ENCODE data around the gene OGFR. TPM values are rescaled to one million over a fixed set of nuclear protein-coding genes. Genes with fewer than 3 reads are reported as not detected.
"Not testable (repeated sequence)": the region's sequence is repeated elsewhere in the genome, so short reads cannot be mapped to it uniquely, and the experiment has no call there.

OGFR gene
- total RNA-seq, 1 experiment from 2014 or later = 117 TPM

DNA sequence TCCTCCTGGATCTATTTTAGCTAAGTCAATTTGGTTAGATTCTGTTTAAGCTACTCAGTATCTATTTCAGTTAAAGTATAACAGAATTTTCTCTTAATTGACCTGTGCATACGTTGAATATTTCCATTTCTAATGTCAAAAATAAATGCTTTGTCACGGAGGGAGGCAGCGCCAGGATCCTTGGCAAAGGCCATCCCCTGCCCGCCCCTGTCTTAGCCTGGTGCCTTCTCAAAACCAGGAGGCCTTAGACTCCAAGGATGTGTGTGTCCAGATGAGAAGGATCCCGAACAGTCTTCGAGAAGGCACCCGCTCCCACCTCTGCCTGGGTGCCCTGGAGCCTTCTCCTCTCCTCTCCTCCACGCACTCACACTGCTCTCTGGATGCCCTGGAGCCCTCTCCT is 34.6 kb downstream of the OGFR start:
- no peak for DNase-seq (ENCODE audit: low read depth)

DNA sequence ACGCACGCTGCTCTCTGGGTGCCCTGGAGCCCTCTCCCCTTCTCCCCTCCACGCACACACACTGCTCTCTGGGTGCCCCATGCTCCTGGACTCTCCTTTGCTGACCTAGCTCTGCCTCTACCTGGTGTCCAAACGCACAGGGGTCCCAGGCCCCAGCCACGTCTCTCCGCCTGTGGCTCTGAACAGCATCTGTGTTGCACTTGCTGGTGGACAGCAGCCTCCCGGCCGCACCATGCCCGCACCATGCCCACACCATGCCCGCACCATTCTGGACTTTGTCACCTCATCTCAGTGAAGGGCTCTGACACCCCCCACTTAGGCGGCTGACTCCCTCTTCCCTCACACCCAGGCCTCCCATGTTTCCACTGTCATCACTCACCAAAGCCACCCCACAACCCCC is 35.2 kb downstream of the OGFR start:
- no peak for DNase-seq (ENCODE audit: low read depth)

DNA sequence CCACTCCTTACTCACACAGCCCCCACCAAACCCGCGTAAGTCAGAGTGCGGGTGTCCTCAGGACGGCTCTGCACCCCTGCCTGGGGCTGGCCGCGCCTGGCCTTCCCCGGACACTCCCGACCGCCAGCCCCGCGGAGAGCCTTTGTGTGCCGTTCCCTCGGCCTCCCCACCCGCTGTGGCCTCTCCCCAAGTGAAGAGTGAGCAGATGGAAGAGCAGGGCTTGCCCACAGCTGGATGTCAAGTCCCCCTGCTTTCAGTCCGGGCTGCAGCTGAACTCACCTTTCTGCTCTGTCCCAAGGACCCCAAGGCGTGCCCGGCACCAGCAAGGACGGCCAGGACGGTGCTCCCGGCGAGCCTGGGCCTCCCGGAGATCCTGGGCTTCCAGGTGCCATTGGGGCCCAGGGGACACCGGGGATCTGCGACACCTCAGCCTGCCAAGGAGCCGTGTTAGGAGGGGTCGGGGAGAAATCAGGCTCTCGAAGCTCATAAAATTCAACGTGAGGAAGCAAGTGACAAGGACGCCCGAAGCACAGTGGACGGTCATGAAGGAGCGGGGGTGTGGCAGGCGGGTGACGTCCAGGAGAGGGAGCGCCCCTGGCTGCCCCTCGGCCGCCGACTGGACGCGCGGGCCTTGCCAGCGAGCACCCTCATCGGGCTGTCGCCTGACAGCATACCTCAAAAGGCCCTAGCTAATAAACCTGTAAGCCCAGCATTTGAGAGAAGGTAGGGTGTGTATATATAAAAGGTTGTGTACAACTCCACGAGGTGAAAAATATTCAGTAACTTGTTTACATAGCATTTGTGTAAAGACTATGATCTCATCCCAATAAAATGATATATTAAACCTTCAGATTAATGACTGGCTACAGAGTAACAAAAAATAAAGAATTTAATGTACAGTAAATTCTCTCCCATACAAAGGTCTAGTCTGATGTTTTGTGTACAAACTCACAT is 35.9 kb downstream of the OGFR start:
- no peak for DNase-seq (ENCODE audit: low read depth)

DNA sequence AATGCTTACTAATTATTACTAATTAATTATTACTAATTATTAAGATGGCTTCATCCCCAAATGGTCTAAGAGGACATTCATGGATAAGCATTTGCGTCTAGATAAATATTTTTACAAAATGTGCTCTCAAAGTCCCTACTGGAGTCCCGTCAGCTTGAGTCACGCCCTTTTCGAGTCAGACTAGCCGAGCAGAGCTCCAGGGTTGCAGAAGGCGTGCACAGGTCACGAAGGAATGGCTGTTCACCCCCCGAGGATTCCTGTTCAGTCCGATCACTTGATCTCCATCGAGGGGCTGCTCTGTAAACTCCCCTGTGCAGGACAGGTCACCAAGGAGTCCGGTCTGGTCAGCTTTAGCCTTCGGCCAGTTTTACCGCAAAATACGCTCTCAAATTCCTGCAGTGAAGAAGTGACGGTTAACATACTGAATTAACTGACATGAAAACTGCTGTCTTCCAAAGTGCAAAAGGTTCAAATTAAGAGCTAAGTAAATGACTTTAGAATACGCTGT is 37.1 kb downstream of the OGFR start:
- DNase-seq (ENCODE audit: low read depth) = no peak

DNA sequence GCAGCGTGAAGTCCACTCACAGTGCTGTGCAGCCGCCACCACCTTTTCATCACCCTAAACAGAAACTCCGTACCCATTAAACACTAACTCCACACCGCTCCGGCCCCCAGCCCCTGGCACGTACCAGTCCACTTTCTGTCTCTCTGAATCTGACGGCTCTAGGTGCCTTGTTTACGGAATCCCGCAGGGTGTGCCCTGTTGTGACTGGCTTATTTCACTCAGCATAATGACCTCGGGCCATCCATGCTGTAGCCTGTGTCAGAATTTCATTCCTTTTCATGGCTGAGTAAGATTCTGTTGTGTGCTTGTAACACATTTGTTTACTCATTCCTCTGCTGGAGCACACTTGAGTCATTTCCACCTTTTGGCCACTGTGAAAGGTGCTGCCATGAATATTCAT is 39.0 kb downstream of the OGFR start:
- DNase-seq (ENCODE audit: low read depth) = no peak

DNA sequence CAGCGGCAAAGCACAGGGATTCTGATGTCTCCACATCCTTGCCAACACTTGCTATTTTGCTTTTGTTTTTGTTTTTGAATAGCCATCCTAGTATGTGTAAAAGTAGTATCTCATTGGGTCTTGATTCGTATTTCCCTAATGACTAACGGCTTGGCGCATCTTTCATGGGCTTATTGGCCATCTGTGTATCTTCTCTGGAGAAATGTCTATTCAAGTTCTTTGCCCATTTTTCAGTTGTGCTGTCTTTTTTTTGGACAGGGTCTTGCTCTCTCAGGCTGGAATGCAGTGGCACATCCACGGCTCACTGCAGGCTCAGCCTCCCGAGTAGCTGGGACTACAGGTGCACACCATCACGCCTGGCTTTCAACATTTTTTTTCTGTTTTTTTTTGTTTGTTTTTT is 39.5 kb downstream of the OGFR start:
- no peak for DNase-seq (ENCODE audit: low read depth)

DNA sequence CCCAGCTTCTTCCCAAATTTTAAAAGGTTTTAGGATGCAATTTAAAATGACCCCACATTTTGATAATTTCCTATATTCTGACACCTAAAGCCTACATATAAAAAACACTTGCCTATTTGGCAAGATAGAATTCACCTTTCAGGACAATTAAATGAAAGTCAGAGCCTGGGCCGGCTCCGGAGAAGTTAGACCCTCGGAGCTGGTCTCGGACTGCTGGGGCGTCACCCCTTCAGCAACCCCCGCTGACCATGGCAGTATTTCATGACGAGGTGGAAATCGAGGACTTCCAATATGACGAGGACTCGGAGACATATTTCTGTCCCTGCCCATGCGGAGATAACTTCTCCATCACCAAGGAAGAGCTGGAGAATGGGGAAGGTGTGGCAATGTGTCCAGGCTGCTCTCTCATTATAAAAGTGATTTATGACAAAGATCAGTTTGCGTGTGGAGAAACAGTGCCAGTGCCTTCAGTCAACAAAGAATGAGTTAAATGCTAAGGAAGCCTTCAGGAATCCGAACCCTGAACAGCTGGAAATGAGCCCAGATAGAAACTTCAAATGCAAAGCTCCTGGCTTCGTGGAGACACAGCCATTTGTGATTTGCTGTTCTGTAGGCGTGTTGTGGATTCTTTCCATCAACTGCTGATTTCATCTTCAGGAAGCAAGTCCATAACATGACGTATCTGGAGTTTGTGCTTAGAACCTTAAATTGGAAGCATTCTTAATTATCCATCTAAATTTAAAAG is 41.0 kb downstream of the OGFR start:
- DNase-seq (ENCODE audit: low read depth) = no peak

DNA sequence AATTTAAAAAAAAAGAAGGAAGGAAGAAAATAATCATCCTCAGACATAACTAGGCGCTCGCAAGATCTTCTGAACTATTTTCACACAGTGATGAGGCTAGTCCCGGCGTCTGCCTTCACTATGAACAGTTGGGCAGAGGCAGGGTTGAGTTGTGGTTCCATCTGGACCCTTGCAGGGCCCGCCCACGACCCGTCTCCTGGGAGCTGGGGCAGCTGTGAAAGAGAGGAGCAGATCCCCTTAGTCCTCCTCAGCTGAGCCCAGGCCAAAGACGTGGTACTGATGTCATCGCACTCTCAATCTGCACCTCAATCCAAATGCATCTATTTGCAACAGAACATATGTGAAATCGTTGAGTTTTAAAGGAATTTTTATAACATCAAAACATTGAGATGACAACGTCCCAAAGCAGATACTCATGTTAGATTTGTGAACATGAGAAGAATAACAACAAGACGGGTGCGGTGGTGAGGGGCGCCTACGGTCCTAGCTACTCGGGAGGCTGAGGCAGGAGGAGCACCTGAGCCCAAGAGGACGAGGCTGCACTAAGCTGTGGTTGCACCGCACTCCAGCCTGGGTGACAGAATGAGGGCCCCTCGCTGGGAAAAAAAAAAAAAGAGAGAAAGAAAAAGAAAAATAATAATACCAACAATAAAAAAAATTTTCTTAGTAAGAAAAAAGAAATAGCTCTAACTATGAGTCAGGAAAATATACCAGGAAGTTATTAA is 41.7 kb downstream of the OGFR start:
- no peak for DNase-seq (ENCODE audit: low read depth)

DNA sequence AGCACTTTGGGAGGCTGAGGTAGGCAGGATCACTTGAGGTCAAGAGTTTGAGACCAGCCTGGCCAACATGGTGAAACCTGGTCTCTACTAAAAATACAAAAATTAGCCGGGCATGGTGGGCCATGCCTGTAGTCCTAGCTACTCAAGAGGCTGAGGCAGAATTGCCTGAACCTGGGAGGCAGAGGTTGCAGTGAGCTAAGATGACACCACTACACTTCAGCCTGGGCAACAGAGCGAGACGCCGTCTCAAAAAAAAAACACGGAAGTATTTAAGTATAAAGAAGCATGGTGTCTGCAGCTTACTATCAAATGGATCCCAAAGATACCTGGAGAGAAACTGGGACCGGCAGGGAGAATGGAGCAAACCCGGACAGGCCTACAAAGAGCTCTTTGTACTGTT is 44.3 kb downstream of the OGFR start:
- DNase-seq (ENCODE audit: low read depth) = not testable (repeated sequence)

DNA sequence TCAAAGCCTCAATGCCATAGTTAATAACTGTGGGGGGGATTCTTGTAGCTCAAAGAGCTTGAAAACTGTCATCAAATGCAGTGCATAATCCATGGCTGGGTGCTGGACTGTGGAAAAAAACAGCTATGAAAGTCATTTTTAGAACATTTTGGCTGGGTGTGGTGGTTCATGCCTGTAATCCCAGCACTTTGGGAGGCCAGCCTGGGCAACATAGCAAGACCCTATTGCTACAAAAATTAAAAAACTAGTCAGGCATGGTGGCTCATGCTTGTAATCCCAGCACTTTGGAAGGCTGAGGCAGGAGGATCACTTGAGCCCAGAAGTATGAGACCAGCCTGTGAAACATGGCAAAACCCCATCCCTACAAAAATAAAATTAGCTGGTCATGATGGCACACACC is 44.8 kb downstream of the OGFR start:
- no peak for DNase-seq (ENCODE audit: low read depth)

DNA sequence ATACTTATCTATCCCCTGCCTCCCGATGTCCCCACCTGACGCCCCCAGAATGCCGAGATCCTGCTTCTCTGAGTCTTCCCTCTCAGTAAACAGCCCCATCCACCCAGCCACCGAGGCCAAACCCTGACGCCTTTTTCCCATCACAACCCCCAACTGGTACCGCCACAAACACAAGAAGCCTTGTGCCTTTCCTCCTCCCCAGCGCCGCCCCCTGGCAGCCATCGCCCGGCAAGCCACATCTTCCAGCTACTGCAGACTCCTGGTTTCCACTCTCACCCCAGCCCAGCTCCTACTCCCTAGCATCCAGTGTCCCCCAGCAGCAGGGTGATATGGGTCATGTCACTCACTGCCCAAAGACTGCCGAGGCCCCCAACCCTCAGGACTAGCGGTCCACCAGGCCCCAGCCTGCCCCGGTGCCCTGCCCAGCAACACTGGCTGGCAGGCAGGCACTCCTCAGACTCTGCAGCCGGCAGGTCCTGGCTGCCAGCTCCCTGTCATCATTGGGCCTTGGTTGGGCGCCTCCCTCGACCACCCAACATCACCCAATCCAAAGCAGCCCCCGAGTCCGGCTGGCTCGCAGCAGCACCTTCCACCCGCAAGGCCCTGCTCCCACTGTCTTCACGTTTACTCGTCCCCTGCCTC is 45.8 kb downstream of the OGFR start:
- DNase-seq (ENCODE audit: low read depth) = no peak

DNA sequence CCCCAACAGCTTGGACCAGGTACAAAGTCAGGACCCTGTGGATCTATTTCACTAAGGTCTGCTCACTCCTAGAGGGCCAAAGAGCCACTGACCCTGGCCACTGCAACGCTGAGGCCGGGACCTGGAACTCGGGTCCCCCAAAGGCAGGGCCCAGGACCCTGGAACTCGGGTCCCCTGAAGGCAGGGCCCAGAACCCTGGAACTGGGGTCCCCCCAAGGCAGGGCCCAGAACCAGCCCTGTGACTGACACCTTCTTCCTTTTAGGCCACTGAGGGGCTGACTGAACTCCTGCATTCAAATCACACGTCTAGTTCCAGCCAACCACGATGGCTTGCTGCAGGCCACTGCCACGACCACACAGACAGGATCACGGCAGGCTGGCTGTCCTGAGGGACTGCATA is 47.6 kb downstream of the OGFR start:
- DNase-seq (ENCODE audit: low read depth) = no peak

DNA sequence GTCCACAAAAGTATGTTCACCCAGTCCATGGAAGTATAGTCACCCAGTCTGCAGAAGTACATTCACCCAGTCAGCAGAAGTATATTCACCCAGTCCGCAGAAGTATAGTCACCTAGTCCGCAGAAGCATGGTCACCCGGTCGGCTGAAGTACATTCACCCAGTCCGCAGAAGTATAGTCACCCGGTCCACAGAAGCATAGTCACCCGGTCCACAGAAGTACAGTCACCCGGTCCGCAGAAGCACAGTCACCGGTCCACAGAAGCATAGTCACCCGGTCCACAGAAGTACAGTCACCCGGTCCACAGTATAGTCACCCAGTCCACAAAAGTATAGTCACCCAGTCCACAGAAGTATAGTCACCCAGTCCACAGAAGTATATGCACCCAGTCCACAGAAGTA is 48.2 kb downstream of the OGFR start:
- DNase-seq (ENCODE audit: low read depth) = no peak

DNA sequence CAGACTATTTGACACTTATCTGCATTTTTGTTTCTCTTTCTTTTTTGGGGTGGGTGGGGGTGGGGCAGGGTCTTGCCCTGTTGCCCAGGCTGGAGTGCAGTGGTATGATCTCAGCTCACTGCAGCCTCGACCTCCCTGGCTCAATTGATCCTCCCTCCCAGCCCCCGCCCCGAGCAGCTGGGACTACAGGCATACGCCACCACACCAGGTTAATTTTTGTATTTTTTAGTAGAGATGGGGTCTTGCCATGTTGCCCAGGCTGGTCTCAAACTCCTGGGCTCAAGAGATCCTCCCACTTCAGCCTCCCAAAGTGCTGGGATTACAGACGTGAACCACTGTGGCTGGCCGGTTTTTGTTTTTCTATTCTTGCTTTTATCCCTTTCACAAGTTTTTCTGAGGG is 48.7 kb downstream of the OGFR start:
- not testable (repeated sequence) for DNase-seq (ENCODE audit: low read depth)

DNA sequence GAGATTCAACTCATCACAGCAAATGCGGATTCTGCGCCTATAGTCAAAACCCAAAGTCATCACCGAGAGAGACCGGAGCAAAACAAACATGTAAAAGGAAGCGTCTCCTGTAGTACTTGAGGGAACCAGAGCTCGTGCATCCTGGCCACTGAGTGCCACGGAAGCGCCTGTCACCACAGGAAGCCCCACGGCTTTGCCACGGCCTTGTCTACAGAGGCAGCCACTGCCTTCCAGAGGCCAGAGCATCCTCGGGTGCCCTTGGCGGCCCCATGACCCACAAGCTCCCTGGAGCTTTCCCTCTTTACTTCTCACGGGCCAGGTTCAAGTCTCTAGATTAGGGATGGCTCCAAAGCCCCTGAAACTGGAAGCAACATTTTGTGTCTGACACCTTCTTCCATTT is 49.5 kb downstream of the OGFR start:
- no peak for DNase-seq (ENCODE audit: low read depth)

DNA sequence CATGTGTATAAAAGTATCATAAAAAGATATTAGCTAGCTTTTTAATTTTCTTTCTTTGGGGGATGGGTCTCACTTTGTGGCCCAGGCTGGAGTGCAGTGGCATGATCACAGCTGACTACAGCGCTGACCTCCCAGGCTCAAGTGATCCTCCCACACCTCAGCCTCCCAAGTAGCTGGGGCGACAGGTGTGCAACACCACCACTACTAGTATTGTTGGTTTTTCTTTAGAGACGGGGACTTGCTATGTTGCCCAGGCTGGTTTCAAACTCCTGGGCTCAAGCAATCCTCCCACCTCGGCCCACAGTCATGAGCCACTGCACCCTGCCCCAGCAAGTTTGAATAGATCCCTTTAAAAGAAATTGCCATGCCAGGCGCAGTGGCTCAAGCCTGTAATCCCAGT is 50.5 kb downstream of the OGFR start:
- no peak for DNase-seq (ENCODE audit: low read depth)

DNA sequence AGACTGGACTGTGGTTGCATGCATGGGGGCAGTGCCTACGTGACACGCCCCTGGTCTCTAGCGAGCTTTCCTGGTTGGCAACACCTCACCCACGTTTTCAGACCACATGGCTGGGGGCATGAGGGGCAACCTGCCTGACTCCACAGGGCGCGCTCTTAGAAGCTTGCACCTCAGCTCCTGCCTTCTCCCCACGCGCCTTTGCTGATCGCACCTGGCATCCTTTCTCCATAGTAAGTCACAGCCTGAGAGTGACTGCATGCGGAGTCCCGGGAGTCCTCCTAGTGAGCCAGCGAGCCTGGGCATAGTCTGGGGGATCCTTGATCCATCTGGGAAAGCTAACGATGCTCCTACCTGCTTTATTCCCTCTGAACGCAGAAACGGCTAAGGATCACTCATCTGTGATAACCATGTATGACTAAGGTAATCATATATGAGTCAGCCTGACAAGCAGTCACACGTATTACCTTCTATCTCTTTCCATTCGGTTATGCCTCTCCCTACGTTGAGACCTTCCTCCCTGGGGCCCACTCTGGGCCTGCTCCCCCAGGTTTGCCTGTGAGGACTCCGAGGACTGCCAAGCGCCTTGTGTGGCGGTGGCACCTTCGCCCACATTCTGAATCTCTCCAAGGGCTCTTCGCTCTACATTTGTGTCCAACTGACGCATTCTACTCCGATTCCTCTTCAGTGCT is 52.4 kb downstream of the OGFR start:
- no peak for DNase-seq (ENCODE audit: low read depth)

DNA sequence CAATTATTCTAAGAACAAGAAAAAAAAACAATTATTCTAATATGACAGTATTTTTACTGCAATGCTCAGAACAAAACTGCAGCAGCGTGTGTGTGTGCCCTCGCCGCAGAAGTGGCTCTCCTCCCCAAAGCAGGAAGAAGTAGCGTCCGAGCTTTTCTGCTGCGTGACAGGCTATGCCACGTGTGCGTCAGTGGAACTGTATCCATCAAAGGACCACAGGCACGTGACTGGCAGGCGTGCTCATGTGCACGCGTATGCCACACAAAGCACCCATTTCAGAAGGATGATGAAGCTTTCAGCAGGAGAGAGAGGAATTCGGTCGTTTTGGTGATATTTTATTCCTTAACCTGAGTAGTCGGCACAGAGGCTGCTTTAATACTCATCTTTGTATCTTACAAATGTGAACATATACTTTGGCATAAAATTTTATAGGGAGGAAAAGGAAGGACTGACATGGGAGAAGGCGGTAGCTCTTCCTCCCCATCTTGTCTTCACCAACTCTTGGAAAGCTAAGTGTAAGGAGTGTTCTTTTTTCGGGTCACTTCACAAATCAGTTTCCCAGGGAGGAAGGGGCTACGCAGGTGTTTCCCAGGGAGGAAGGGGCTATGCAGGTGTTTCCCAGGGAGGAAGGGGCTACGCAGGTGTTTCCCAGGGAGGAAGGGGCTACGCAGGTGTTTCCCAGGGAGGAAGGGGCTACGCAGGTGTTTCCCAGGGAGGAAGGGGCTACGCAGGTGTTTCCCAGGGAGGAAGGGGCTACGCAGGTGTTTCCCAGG is 53.6 kb downstream of the OGFR start:
- DNase-seq (ENCODE audit: low read depth) = no peak

DNA sequence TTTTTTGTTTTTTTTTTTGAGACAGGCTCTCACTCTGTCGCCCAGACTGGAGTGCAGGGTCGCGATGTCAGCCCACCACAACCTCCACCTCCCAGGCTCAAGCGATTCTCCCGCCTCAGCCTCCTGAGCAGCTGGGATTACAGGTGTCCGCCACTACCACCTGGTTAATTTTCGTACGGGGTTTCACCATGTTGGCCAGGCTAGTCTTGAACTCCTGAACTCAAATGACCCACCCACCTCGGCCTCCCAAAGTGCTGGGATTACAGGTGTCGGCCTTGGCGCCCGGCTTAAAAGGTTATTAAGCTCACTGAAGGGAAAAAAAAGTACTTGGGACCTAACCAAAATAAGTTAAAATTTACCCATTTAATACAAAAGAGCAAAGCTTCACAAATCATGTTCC is 55.1 kb downstream of the OGFR start:
- no peak for DNase-seq (ENCODE audit: low read depth)

DNA sequence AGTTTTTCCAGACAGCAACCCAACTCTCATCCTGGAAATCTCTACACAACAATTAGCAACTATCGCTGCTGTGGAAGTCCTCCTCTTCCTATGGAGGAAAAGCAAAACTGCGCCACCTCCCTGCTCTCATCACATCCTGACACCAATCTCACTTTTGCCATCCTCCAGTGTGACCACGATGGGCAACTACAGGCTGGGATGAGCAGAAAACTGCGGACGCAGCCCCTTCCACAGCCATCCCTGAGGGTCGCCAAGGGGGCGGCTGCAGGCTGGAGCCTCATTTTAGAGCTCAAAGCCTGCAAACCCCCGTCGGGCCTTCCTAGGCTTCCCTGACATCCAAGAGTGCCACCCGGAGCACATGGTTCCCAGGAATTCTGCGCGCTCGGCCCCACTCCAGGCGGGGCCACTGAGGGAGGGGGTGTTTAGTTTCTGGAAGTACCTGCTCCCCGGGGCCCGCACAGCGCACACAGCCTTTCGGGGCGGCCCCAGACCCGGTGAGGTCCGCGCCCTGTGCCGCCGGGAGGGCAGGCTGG is 55.8 kb downstream of the OGFR start:
- peak; percentile 25 for DNase-seq (ENCODE audit: low read depth)

Measured in M059J (cell line).